ENCODE measurements around the gene CXCR4. TPM values are rescaled to one million over a fixed set of nuclear protein-coding genes. Genes with fewer than 3 reads are reported as not detected.
"Not testable (repeated sequence)": the region's sequence is repeated elsewhere in the genome, so short reads cannot be mapped to it uniquely, and the experiment has no call there.

The CXCR4 gene
- total and polyA plus RNA-seq, 8 donors = 0.31 to 20.4 (median 1.5) TPM

GRCh38 chr2:136081582-136082210 is 36.3 kb downstream of the CXCR4 start:
- intact Hi-C loops (cut with DNase I) = no loop called here
- Histone ChIP-seq H3K4me1 (no peaks in the 10 kb centered on the region), H3K27me3 (no peaks in the 10 kb centered on the region), H3K36me3 (no peaks in the 10 kb centered on the region), H3K4me3 (no peak overlapping the region), H3K9me3 (no peaks in the 10 kb centered on the region), H3K27ac (no peak overlapping the region)
- 52 to 54% methylated on average over 3 of the region's 3 CpGs for WGBS, 2 donors
- DNase-seq = no peak
- TF ChIP-seq, protein P1, sequence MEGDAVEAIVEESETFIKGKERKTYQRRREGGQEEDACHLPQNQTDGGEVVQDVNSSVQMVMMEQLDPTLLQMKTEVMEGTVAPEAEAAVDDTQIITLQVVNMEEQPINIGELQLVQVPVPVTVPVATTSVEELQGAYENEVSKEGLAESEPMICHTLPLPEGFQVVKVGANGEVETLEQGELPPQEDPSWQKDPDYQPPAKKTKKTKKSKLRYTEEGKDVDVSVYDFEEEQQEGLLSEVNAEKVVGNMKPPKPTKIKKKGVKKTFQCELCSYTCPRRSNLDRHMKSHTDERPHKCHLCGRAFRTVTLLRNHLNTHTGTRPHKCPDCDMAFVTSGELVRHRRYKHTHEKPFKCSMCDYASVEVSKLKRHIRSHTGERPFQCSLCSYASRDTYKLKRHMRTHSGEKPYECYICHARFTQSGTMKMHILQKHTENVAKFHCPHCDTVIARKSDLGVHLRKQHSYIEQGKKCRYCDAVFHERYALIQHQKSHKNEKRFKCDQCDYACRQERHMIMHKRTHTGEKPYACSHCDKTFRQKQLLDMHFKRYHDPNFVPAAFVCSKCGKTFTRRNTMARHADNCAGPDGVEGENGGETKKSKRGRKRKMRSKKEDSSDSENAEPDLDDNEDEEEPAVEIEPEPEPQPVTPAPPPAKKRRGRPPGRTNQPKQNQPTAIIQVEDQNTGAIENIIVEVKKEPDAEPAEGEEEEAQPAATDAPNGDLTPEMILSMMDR (IDR thresholded peaks at IDR 0.05) = no peak
- FAIRE-seq = no peak
- no peak for ATAC-seq

- intact Hi-C loops (cut with DNase I) = no loop called here
- no peaks in the 10 kb centered on the region for H3K9me3 ChIP-seq
- DNase-seq = no peak
- H3K4me3 ChIP-seq = no peak overlapping the region
- 61 to 63% methylated on average over 2 of the region's 2 CpGs for WGBS, 2 donors
- H3K4me1 ChIP-seq = no peaks in the 10 kb centered on the region
- TF ChIP-seq, protein P1 (IDR thresholded peaks at IDR 0.05) = no peak
- no peaks in the 10 kb centered on the region for H3K36me3 ChIP-seq
- no peak for FAIRE-seq
- ATAC-seq = no peak
- H3K27ac ChIP-seq = no peak overlapping the region
- no peaks in the 10 kb centered on the region for H3K27me3 ChIP-seq
Observed at GRCh38 chr2:136080114-136080513, 37.8 kb downstream of the CXCR4 start.

DNA sequence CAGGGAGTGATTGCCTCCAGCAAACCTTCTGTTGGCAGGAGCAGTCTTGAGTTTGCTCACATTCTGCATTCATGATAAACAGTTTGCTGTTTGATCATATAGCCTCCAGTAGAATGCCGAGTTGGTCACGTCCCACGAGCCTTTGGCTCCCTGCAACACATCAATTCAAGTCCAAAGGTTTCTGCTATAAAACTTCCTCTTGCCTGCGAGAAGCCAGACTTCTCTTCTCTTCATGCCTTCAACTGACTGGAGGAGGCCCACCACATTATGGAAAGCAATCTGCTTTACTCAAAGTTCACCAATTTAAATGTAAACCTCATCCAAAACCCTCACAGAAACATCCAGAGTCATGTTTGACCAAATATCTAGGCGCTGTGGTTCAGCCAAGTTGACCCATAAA is 40.8 kb downstream of the CXCR4 start:
- Histone ChIP-seq H3K4me3 (no peak overlapping the region), H3K36me3 (no peaks in the 10 kb centered on the region), H3K27me3 (no peaks in the 10 kb centered on the region), H3K9me3 (no peaks in the 10 kb centered on the region), H3K4me1 (no peaks in the 10 kb centered on the region), H3K27ac (no peak overlapping the region)
- FAIRE-seq (no peak), DNase-seq (no peak), ATAC-seq (no peak)
- 74 to 77% methylated on average over 5 of the region's 5 CpGs for WGBS, 2 donors
- TF ChIP-seq, protein P1 (IDR thresholded peaks at IDR 0.05) = no peak
- intact Hi-C loops (cut with DNase I) = no loop called here

GRCh38 chr2:136075476-136075875 is 42.5 kb downstream of the CXCR4 start:
- ATAC-seq (no peak), DNase-seq (no peak), FAIRE-seq (no peak)
- 56 to 57% methylated on average over 12 of the region's 12 CpGs for WGBS, 2 donors
- Histone ChIP-seq H3K4me3 (no peak overlapping the region), H3K4me1 (no peaks in the 10 kb centered on the region), H3K27me3 (no peaks in the 10 kb centered on the region), H3K36me3 (no peaks in the 10 kb centered on the region), H3K27ac (no peak overlapping the region), H3K9me3 (no peaks in the 10 kb centered on the region)
- intact Hi-C loops (cut with DNase I) = no loop called here
- TF ChIP-seq, protein P1 (IDR thresholded peaks at IDR 0.05) = no peak

- Histone ChIP-seq H3K4me1 (no peaks in the 10 kb centered on the region), H3K27me3 (no peaks in the 10 kb centered on the region), H3K36me3 (no peaks in the 10 kb centered on the region), H3K4me3 (no peak overlapping the region), H3K9me3 (no peaks in the 10 kb centered on the region), H3K27ac (no peak overlapping the region)
- TF ChIP-seq, protein P1 (IDR thresholded peaks at IDR 0.05) = no peak
- ATAC-seq = no peak
- WGBS, 2 donors = 78 to 84% methylated on average over 3 of the region's 3 CpGs
- intact Hi-C loops (cut with DNase I) = no loop called here
- DNase-seq = no peak
- FAIRE-seq = no peak
Observed at GRCh38 chr2:136072621-136073020, 45.3 kb downstream of the CXCR4 start.

- H3K27ac ChIP-seq; ATAC-seq; H3K27me3 ChIP-seq; intact Hi-C loops (cut with DNase I); FAIRE-seq; H3K4me1 ChIP-seq; H3K9me3 ChIP-seq; H3K36me3 ChIP-seq; H3K4me3 ChIP-seq; DNase-seq: not testable (repeated sequence)
- 64 to 72% methylated on average over 4 of the region's 4 CpGs for WGBS, 2 donors
Observed at GRCh38 chr2:136071887-136072286, 46.1 kb downstream of the CXCR4 start.
